Measurements from ENCODE around the gene HSPA8. TPM values are rescaled to one million over a fixed set of nuclear protein-coding genes. Genes with fewer than 3 reads are reported as not detected.

Gene HSPA8
- total RNA-seq, 1 donor from 2014 or later, result 1,277 TPM

- no peak overlapping the region for H3K4me3 ChIP-seq (ENCODE audit: low read depth, low read length)
- TF ChIP-seq CTCF (IDR thresholded peaks at IDR 0.05; ENCODE audit: insufficient read depth, low read length, severe bottlenecking), result no peak
- H3K36me3 ChIP-seq (ENCODE audit: control insufficient read depth, insufficient read depth, low read length), result no peaks in the 10 kb centered on the region
- DNase-seq (ENCODE audit: low read depth), result no peak
- no peaks in the 10 kb centered on the region for H3K27me3 ChIP-seq (ENCODE audit: control insufficient read depth, insufficient read depth, low read length)
- FAIRE-seq, result no peak
Observed at GRCh38 chr11:123051634-123052033, 10.3 kb downstream of the HSPA8 start.

GRCh38 chr11:123051146-123051545, 10.8 kb downstream of the HSPA8 start:
- DNase-seq (ENCODE audit: low read depth), result no peak
- Histone ChIP-seq H3K4me3 (ENCODE audit: low read depth, low read length) (no peak overlapping the region), H3K36me3 (ENCODE audit: control insufficient read depth, insufficient read depth, low read length) (no peaks in the 10 kb centered on the region), H3K27me3 (ENCODE audit: control insufficient read depth, insufficient read depth, low read length) (no peaks in the 10 kb centered on the region)
- no peak for TF ChIP-seq CTCF (IDR thresholded peaks at IDR 0.05; ENCODE audit: insufficient read depth, low read length, severe bottlenecking)
- FAIRE-seq, result no peak

GRCh38 chr11:123047947-123048293, 14.0 kb downstream of the HSPA8 start:
- no peak for FAIRE-seq
- no peaks in the 10 kb centered on the region for H3K27me3 ChIP-seq (ENCODE audit: control insufficient read depth, insufficient read depth, low read length)
- DNase-seq (ENCODE audit: low read depth), result no peak
- TF ChIP-seq CTCF (IDR thresholded peaks at IDR 0.05; ENCODE audit: insufficient read depth, low read length, severe bottlenecking), result no peak
- no peak overlapping the region for H3K4me3 ChIP-seq (ENCODE audit: low read depth, low read length)
- H3K36me3 ChIP-seq (ENCODE audit: control insufficient read depth, insufficient read depth, low read length), result no peaks in the 10 kb centered on the region

GRCh38 chr11:123047266-123047946, 14.5 kb downstream of the HSPA8 start:
- TF ChIP-seq CTCF (IDR thresholded peaks at IDR 0.05; ENCODE audit: insufficient read depth, low read length, severe bottlenecking), result no peak
- FAIRE-seq, result no peak
- DNase-seq (ENCODE audit: low read depth), result no peak

GRCh38 chr11:123046473-123047259, 15.3 kb downstream of the HSPA8 start:
- no peaks in the 10 kb centered on the region for H3K36me3 ChIP-seq (ENCODE audit: control insufficient read depth, insufficient read depth, low read length)
- FAIRE-seq, result no peak

More at GRCh38 chr11:123047266-123047946, 14.5 kb downstream of the HSPA8 start:
- no peaks in the 10 kb centered on the region for H3K27me3 ChIP-seq (ENCODE audit: control insufficient read depth, insufficient read depth, low read length)
- H3K36me3 ChIP-seq (ENCODE audit: control insufficient read depth, insufficient read depth, low read length), result no peaks in the 10 kb centered on the region
- H3K4me3 ChIP-seq (ENCODE audit: low read depth, low read length), result no peak overlapping the region

More at GRCh38 chr11:123046473-123047259, 15.3 kb downstream of the HSPA8 start:
- no peaks in the 10 kb centered on the region for H3K27me3 ChIP-seq (ENCODE audit: control insufficient read depth, insufficient read depth, low read length)
- no peak for DNase-seq (ENCODE audit: low read depth)
- no peak overlapping the region for H3K4me3 ChIP-seq (ENCODE audit: low read depth, low read length)
- TF ChIP-seq CTCF (IDR thresholded peaks at IDR 0.05; ENCODE audit: insufficient read depth, low read length, severe bottlenecking), result no peak
